GM23248 (cell line): ENCODE results near the gene FBXW7. TPM values are rescaled to one million over a fixed set of nuclear protein-coding genes. Genes with fewer than 3 reads are reported as not detected.

Source experiments
- DNase-seq: peaks from one replicate; pipeline ENCODE4 v3.0.0-alpha.2; 2015
- H2AFZ ChIP-seq: fragments of 200-600 bp; sonication (generic); 2 replicates; pipeline ENCODE4 v1.6.1; 2016; ENCODE audit warnings: antibody characterized with exemption
- H3F3A ChIP-seq: fragments of 200-600 bp; sonication (generic); 2 replicates; pipeline ENCODE4 v1.6.1; 2016; ENCODE audit warnings: mild to moderate bottlenecking, antibody characterized with exemption, mixed run types; ENCODE audit not compliant: insufficient read depth
- H3K27ac ChIP-seq: fragments of 200-600 bp; sonication (generic); 2 replicates; pipeline ENCODE4 v1.5.1; 2016; ENCODE audit warnings: mild to moderate bottlenecking
- H3K27me3 ChIP-seq: fragments of 200-600 bp; sonication (generic); replicated peaks from 2 replicates; pipeline ENCODE4 v1.6.1; 2016; ENCODE audit warnings: mild to moderate bottlenecking; ENCODE audit not compliant: insufficient read depth
- H3K36me3 ChIP-seq: fragments of 200-600 bp; sonication (generic); 2 replicates; pipeline ENCODE4 v1.6.1; 2016; ENCODE audit warnings: low read depth, mild to moderate bottlenecking
- H3K4me1 ChIP-seq: fragments of 200-600 bp; sonication (generic); 2 replicates; pipeline ENCODE4 v1.6.1; 2016; ENCODE audit warnings: mild to moderate bottlenecking; ENCODE audit not compliant: insufficient read depth
- H3K4me2 ChIP-seq: fragments of 200-600 bp; sonication (generic); one replicate; pipeline ENCODE4 v1.6.1; 2016; ENCODE audit warnings: mild to moderate bottlenecking; ENCODE audit not compliant: unreplicated experiment
- H3K4me3 ChIP-seq: fragments of 200-600 bp; sonication (generic); 2 replicates; pipeline ENCODE4 v1.5.1; 2016; ENCODE audit warnings: mild to moderate bottlenecking
- H3K79me2 ChIP-seq: fragments of 200-600 bp; sonication (generic); 2 replicates; pipeline ENCODE4 v1.6.1; 2016; ENCODE audit warnings: mild to moderate bottlenecking; ENCODE audit not compliant: insufficient read depth
- H3K9ac ChIP-seq: fragments of 200-600 bp; sonication (generic); 2 replicates; pipeline ENCODE4 v1.6.1; 2016; ENCODE audit warnings: mild to moderate bottlenecking
- H3K9me2 ChIP-seq: fragments of 200-600 bp; sonication (generic); 2 replicates; pipeline ENCODE4 v1.6.1; 2016; ENCODE audit warnings: mixed run types, mild to moderate bottlenecking, moderate library complexity; ENCODE audit not compliant: insufficient read depth
- H3K9me3 ChIP-seq: fragments of 200-600 bp; sonication (generic); one replicate; pipeline ENCODE4 v1.6.1; 2017; ENCODE audit warnings: low read depth
- H4K20me1 ChIP-seq: fragments of 200-600 bp; sonication (generic); 2 replicates; pipeline ENCODE4 v1.6.0; 2016; ENCODE audit not compliant: insufficient read depth
- EZH2 ChIP-seq: fragments of 200-600 bp; sonication (generic); IDR thresholded peaks from 2 replicates; pipeline ENCODE4 v1.6.1; 2018; ENCODE audit warnings: antibody characterized with exemption, mild to moderate bottlenecking; ENCODE audit not compliant: insufficient read depth, poor library complexity, severe bottlenecking
- EZH2phosphoT487 ChIP-seq: fragments of 200-600 bp; sonication (generic); IDR thresholded peaks from 2 replicates; pipeline ENCODE4 v1.6.1; 2018; ENCODE audit warnings: antibody characterized with exemption, moderate library complexity, mild to moderate bottlenecking, low read depth; ENCODE audit not compliant: insufficient read depth
- WGBS, 2 experiments: methylation state at CpG; one replicate each; pipeline ENCODE4 v1.1.6; 2015 to 2017; ENCODE audit warnings: low lambda C conversion rate in 2 of 2, low coverage in 1 of 2; ENCODE audit errors: missing lambda C conversion rate in 2 of 2; 5-methylcytosine and 5-hydroxymethylcytosine counted together
- in situ Hi-C: fragments of 300-500 bp; cut with MboI; formaldehyde crosslinking; loops from 2 replicates; pipeline ENCODE4 v1.15.0; 2020
- polyA plus RNA-seq: library from polyadenylated mRNA; unstranded; fragments of >200 nt; fragmentation: Nextera tagmentation; extraction: Ambion mirVana; gene quantifications from 2 replicates; pipeline ENCODE4 v1.2.1, GENCODE V29; 2016
- total RNA-seq: library from RNA; depleted of rRNA; stranded (reverse); fragments of >200 nt; shearing (Covaris generic); gene quantifications from 2 replicates; pipeline ENCODE4 v1.2.3, GENCODE V29; 2014

The FBXW7 gene
- total and polyA plus RNA-seq, 2 experiments from 2014 or later: 8.8 to 29.0 TPM

DNA sequence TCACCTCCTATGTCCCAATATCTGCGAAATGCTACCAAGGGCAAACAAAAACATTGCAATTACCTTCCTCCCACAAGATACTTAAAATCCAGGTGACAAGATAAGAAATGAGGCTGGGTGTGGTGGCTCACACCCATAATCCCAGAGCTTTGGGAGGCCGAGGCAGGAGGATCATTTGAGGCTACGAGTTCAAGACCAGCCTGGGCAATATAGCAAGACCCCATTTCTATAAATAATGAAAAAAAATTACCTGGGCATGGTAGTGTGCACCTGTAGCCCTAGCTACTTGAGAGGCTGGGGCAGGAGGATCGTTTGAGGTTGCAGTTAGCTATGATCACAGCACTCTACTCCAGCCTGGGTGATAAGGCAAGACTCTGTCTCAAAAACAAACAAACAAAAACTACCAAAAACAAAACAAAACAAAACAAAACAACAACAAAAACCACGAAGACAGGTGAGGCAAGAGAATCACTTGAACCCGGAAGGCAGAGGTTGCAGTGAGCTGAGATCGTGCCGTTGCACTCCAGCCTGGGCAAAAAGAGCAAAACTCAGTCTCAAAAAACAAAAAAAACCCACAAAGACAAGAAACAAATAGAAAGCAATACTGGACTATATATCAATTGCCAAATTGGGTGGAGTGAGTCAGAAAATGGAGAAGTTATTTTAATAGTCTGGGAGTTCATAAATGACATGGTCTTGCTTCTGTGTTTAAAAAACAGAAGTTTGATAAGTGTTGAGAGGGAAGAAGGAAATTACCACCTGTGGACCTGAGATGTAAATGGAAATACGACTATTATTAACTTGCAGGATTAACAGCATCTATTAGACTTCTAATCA, 176.5 kb downstream of the FBXW7 start:
- H3K4me3 ChIP-seq: no peak overlapping the region
- in situ Hi-C loops: loop anchor here (25.0 kb wide), 1 partner anchor 1247 kb away; no protein-coding TSS in a partner anchor
- TF ChIP-seq EZH2phosphoT487 (no peak), EZH2 (no peak)
- peaks cover 52% of the 10 kb centered on the region for H3F3A ChIP-seq
- no peaks in the 10 kb centered on the region for H3K36me3 ChIP-seq
- no peaks in the 10 kb centered on the region for H3K9me3 ChIP-seq
- no peak overlapping the region for H3K9ac ChIP-seq
- no peaks in the 10 kb centered on the region for H3K9me2 ChIP-seq
- peak overlapping the region; percentile 35 for H3K4me2 ChIP-seq
- H2AFZ ChIP-seq: no peak overlapping the region
- peaks cover 62% of the 10 kb centered on the region for H3K4me1 ChIP-seq
- no peak for DNase-seq
- no peaks in the 10 kb centered on the region for H3K27me3 ChIP-seq
- WGBS, 2 experiments: 76 to 78% methylated on average over 9 of the region's 9 CpGs
- H3K79me2 ChIP-seq: peaks cover 30% of the 10 kb centered on the region
- no peak overlapping the region for H3K27ac ChIP-seq
- no peaks in the 10 kb centered on the region for H4K20me1 ChIP-seq

DNA sequence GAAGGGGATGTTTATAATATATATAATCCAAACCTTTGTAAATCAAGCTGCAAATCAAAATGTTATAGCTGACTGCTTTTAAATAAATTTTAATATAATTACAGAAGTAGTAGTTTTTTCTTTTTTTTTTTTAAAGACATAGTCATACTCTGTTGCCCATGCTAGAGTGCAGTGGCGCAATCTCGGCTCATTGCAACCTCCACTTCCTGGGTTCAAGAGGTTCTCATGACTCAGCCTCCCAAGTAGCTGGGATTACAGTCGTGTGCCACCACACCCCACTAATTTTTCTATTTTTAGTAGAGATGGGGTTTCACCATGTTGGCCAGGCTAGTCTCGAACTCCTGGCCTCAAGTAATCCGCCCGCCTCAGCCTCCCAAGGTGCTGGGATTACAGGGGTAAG, 178.7 kb downstream of the FBXW7 start:
- peaks cover 35% of the 10 kb centered on the region for H3K79me2 ChIP-seq
- H3K9me2 ChIP-seq: no peaks in the 10 kb centered on the region
- in situ Hi-C loops: loop anchor here (25.0 kb wide), 1 partner anchor 1245 kb away; no protein-coding TSS in a partner anchor
- H3K27me3 ChIP-seq: no peaks in the 10 kb centered on the region
- no peak overlapping the region for H2AFZ ChIP-seq
- peak; percentile 63 for DNase-seq
- WGBS, 2 experiments: 63 to 64% methylated on average over 6 of the region's 6 CpGs
- H3K27ac ChIP-seq: peak overlapping the region; percentile 27
- H3F3A ChIP-seq: peaks cover 42% of the 10 kb centered on the region
- H3K4me3 ChIP-seq: no peak overlapping the region
- H3K9me3 ChIP-seq: no peaks in the 10 kb centered on the region
- peak overlapping the region; percentile 49 for H3K4me2 ChIP-seq
- H3K9ac ChIP-seq: no peak overlapping the region; the same call in 1 of the 2 replicates
- no peaks in the 10 kb centered on the region for H3K36me3 ChIP-seq
- H3K4me1 ChIP-seq: peaks cover 55% of the 10 kb centered on the region
- no peaks in the 10 kb centered on the region for H4K20me1 ChIP-seq
- TF ChIP-seq EZH2phosphoT487 (no peak), EZH2 (no peak)

DNA sequence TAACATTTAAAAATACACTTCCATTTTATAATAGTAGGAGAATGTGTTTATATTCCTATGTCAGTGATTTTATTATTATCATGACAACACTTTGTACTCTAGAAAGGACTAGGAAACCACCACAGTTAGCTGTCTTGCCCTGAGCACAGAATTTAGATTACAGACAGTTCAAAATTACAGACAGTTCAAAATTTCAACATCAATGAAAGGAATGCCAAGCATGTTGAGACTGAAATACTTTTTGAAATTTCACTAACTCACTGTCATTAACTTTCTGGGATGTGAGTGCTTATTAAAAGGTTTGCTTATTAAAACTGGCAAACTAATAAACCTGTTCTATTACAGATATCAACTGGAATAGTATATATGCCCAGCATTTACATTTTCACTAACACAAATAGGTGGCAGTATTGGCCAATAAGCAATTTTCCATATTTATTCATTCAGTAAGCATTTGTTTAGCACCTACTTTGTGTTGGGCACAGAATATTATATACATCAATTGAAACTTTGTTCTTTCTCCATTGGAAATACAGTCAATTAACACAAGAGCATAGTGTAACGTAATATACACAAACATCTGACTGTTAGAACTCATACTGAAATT, 179.4 kb downstream of the FBXW7 start:
- Histone ChIP-seq H3K9me2 (no peaks in the 10 kb centered on the region), H3K36me3 (no peaks in the 10 kb centered on the region), H3K4me3 (0 out of 2 replicates have a peak overlapping the region, but pooled peaks have one; percentile 0), H3F3A (peaks cover 42% of the 10 kb centered on the region), H3K9me3 (no peaks in the 10 kb centered on the region), H3K27ac (peak overlapping the region; percentile 27), H3K4me1 (peaks cover 55% of the 10 kb centered on the region), H3K27me3 (no peaks in the 10 kb centered on the region), H3K79me2 (peaks cover 39% of the 10 kb centered on the region), H2AFZ (no peak overlapping the region), H4K20me1 (no peaks in the 10 kb centered on the region), H3K9ac (no peak overlapping the region; the same call in 1 of the 2 replicates), H3K4me2 (peak overlapping the region; percentile 49)
- in situ Hi-C loops: loop anchor here (25.0 kb wide), 1 partner anchor 1244 kb away; no protein-coding TSS in a partner anchor
- DNase-seq: peak; percentile 46
- 74 to 75% methylated on average over 1 of the region's 1 CpG for WGBS, 2 experiments
- TF ChIP-seq EZH2phosphoT487 (no peak), EZH2 (no peak)

DNA sequence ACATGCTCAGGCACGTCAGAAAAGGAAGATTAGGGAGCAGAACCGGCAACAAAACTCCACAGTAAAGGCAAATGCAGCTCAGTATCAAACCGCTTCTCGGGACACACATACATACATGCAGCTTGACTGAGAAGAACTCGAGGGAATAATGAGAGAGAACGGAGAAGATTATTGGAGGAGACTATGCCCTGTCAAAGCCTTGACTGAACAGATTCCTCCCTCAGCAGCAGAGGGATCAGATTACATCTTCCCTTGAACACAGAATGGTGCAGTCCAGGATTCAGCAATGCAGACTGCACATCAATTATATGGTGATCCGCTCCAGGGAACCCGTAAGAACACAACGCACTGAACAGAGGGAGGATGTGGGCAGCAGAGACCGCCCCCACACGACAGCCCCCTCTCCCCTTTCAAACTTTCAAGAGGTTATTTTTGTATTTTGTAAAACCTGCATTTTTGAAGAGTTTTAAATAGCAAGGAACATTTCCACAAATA, 183.2 kb downstream of the FBXW7 start:
- TF ChIP-seq EZH2phosphoT487: no peak
- no peak for TF ChIP-seq EZH2
- H3K27ac ChIP-seq: peak overlapping the region; percentile 88
- in situ Hi-C loops: loop anchor here (25.0 kb wide), 1 partner anchor 1240 kb away; no protein-coding TSS in a partner anchor

More for the DNA sequence above, 183.2 kb downstream of the FBXW7 start:
- H3K4me3 ChIP-seq: peak overlapping the region; percentile 93
- peak; percentile 96 for DNase-seq
- no peaks in the 10 kb centered on the region for H3K9me2 ChIP-seq
- no peaks in the 10 kb centered on the region for H3K9me3 ChIP-seq
- no peaks in the 10 kb centered on the region for H4K20me1 ChIP-seq
- no peaks in the 10 kb centered on the region for H3K36me3 ChIP-seq
- H2AFZ ChIP-seq: peak overlapping the region; percentile 86
- peak overlapping the region; percentile 90 for H3K9ac ChIP-seq
- 0% methylated on average over 11 of the region's 11 CpGs for WGBS, 2 experiments
- H3K4me1 ChIP-seq: peaks cover 69% of the 10 kb centered on the region
- no peaks in the 10 kb centered on the region for H3K27me3 ChIP-seq
- H3K79me2 ChIP-seq: peaks cover 55% of the 10 kb centered on the region
- peak overlapping the region; percentile 91 for H3K4me2 ChIP-seq
- H3F3A ChIP-seq: peaks cover 36% of the 10 kb centered on the region
